ENCODE data around the gene FEM1B.

DNA sequence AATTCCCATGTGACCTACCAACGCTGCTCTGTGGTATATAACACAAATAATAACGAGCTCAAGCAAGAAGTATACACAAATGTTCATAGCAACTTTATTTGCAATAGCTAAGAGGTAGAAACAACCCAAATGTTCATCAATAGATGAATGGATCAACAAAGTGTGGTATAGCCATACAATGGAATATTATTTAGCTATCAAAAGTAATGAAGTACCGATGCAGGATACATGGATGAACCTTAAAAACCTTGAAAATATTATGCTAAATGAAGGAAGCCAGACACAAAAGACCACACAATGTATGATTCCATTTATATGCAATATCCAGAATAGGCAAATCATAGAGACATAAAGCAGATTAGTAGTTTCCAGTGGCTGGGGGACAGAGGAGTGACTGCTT, 15.6 kb upstream of the FEM1B start:
- no peak for TF ChIP-seq POLR2AphosphoS5 (IDR thresholded peaks at IDR 0.05; ENCODE audit: insufficient read depth, low read depth, low read length)
- TF ChIP-seq, protein P1, sequence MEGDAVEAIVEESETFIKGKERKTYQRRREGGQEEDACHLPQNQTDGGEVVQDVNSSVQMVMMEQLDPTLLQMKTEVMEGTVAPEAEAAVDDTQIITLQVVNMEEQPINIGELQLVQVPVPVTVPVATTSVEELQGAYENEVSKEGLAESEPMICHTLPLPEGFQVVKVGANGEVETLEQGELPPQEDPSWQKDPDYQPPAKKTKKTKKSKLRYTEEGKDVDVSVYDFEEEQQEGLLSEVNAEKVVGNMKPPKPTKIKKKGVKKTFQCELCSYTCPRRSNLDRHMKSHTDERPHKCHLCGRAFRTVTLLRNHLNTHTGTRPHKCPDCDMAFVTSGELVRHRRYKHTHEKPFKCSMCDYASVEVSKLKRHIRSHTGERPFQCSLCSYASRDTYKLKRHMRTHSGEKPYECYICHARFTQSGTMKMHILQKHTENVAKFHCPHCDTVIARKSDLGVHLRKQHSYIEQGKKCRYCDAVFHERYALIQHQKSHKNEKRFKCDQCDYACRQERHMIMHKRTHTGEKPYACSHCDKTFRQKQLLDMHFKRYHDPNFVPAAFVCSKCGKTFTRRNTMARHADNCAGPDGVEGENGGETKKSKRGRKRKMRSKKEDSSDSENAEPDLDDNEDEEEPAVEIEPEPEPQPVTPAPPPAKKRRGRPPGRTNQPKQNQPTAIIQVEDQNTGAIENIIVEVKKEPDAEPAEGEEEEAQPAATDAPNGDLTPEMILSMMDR (IDR thresholded peaks at IDR 0.05; ENCODE audit: extremely low read depth in 1 of 2, insufficient read depth in 1 of 2, low read depth in 1 of 2, low read length in 2 of 2) = no peak
